Daoy (cell line): ENCODE data around the gene CLK4. TPM values are rescaled to one million over a fixed set of nuclear protein-coding genes. Genes with fewer than 3 reads are reported as not detected.

Source experiments
- DNase-seq: peaks from one replicate; pipeline ENCODE4 v3.0.0-alpha.2; 2015; ENCODE audit warnings: low read depth
- total RNA-seq: library from RNA; depleted of rRNA; stranded (reverse); fragments of >200 nt; shearing (Covaris generic); gene quantifications from 2 replicates; pipeline ENCODE4 v1.2.3, GENCODE V29; 2014

Gene CLK4
- total RNA-seq, 1 experiment from 2014 or later, result 9.8 TPM

DNA sequence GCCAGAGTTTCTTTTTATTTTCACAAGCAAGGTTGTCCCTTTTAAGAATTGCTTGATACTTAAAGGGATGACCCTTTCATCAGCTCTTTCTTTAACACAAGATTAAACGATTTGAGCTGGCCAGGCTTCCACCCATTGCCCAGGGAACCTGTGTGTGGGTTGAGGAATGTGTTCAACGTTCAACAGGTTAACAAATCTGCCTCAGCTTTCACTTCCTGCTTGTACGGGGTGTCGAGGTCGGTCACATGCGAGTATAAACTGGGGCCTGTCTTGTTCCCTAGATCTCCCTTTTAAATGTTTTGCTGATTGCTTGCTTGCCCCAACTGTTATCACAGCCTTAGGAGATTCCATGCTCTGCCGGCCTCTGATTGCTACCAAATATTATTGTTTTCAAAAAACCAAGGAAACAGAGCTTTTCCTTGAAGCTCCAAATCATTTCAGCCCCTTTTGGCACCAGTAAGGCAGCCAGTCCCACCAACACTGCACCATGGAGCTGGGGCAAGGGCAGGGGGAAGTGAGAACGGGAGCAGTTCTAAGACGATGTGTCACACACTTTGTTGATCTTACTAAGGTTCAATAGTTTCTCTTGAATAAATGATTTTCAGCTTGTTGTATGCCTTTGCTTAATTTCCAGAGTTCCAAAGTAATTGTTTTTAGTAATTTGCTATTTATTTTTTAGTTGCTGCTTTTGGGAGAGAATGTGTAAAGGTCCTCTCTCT lies 10.7 kb upstream of the CLK4 start:
- DNase-seq, result no peak

DNA sequence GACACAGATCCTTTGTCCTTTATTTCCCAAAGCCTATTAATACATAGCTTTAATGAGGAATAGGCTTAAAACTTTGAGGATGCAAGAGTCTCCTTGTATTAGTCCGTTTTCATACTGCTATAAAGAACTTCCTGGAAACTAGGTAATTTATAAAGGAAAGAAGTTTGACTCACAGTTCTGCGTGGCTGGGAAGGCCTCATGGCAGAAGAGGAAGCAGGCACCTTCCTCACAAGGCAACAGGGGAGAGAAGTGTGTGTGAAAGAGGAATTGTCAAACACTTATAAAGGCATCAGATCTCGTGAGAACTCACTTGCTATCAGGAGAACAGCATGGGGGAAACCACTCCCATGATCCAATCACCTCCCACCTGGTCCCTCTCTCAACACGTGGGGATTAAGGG lies 5.4 kb upstream of the CLK4 start:
- DNase-seq, result no peak

DNA sequence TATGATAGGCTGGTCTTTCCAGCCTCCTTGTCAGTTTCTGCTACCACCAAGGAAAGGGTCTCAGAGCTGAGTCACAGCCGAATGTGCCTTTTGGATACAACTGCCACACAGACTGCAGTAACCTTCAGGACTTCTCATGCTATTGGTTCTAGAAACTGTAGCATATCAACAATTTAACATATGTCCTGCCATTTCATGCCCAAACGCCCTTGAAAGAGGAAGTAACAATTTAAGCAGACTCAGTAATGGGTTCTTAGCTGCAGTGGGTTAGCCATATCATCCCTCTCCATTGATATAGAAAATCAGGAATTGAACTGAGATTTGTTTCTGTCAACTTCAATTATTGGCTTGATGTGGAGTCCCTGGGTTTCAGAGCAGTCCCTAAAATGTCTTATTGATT lies 4.1 kb upstream of the CLK4 start:
- DNase-seq, result no peak

DNA sequence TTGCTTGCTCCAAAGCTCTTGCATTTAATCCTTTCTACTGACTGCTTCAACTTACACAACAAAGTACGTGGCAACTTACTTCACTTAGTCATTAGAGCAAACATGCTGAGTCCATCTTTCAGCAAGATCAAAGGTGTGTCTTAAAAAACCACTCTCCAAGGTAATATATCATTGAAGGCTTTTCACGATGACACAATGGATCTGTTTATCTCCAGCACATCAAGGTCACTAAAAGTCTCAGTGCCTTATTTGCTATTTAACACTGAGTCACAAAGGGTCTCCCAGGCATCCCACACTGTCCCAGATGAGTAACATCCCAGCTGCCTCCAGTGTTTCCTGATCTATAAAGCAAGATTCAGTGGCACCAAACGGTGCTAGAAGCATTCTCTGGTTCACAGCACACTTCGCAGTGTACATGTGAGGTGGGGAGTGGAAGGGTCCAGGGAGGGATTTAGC lies 3.7 kb upstream of the CLK4 start:
- peak; percentile 55 for DNase-seq

DNA sequence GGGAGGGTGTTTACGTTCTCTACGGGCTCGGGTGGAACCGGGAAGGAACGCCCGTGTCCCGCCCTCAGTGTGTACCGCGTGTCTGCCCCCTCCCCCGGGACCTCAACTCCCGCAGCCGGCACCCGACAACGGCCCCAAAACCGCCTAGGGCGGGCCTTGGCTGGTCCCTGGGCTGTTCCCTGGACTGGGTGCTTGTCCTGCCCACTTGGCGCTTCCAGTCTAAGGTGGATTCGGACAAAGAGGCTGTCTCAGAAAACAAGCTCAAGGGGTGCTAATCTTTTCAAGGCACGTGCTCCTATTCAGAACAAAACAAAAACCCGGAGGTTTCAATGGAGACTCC lies 379 bp upstream of the CLK4 start:
- DNase-seq, result no peak

DNA sequence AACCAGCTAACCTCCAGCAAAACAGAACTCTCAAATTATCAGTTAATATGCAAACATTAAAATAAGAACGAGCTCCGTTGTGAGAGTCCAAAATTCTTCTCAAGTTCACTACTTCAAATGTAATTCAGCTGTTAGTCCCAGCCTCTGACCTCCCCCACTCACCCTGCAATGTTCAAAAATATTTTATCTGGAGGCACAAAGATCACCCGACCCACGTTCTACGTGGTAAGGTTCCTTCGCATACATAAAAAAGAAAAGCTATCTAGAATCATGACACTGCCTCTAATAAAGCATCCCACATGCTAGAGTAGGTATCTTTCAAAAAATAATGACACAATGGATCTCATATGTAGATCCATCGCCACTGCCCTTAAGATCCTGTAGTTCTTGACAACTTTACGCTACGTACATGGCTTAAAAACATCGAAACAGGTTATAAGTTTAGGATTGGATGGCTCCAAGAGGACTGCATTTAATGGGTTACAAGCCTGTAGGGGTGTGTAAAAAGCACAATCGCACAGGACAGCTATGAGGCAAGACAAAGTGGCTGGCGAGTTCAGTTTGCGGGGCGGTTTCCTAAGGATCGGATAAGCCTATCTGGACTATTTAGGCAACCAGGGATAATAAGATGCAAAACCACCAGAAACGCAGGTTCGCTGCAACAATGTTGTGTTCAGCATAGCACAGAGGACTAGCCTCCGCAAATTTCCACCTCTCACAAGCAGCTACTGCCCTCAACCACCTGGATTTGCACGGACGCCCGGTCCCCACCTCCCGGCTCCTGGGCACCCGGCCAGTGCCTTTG lies 969 bp downstream of the CLK4 start:
- no peak for DNase-seq

DNA sequence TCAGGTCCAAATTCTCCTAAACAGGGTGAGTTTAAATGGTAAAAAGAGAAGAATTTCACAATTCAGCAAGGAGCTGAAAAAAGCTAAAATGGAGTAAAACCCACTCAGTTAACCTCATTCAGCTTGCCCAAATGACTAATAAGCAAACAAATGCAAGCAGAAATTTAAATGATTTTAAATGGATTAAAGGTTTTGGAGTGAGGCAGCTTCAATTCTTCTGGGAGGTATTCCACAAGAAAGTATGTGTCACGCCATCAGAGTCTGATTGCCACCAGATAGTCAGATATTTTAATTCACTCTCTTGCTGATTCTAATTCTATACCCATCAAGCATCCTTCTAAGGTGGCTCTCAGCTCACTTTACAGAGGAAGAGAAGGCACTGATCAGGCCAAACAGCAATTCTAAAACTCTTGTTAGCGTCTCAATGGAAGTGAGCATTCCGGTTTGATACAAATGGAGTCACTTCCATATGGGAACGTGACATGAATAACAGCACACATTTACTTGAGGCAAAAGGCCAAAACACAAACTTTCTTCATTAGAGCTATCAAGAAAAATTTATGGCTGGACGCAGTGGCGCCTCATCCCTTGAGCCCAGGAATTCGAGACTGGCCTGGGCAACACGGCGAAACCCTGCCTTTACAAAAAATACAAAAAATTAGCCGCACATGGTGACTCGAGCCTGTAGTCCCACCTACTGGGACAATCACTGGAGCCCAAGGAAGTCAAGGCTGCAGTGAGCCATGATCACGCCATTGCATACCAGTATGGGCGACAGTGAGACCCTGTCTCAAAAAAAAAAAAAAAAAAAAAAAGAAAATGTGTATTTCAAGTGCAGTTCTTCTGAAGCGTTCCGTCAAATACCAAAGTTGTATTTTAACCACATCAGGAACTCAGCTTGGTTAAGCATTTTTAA lies 2.0 kb downstream of the CLK4 start:
- DNase-seq, result peak; percentile 48

DNA sequence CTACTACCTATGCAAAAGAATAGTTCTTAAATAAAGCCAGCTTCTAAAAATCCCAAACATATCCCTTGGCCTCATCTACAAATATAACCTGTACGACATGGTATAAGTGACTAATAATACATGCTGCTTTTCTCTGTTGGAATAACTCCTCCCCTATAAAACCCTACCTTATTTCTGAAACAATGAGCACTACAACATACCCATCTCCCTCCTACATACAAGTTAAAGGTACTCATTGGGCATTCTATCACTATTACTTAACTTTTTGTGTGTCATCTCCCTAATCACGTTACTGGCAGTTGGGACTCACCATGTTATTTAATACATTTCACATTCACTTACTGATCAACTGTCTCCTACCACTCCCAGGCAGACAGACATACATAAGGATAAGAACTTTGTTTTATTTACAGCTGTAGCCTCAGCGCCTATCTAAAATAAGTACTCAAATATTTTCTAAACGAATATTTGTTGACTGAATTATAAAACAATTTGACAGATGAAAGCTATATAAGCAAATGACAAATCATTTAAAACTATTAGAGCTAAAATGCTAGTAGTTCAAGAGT lies 4.1 kb downstream of the CLK4 start:
- no peak for DNase-seq

DNA sequence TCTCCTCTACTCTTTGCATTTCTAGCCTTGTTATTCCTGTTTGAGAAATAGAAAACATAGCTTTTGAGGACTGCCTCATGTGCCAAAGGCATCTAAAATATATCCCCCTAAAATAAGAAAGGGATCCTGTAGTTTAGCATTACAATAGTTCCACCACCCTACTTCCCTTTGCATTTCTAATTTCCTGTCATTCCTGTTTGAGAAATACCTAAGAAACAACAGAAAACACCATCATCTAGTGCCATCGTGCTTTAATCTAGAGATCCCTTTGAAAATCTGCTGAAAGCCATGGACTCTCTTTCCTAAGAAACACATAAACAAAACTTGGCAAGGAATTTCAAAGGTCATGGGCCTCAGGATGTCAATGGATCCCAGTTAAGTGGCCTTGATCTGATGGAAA lies 7.5 kb downstream of the CLK4 start:
- no peak for DNase-seq

DNA sequence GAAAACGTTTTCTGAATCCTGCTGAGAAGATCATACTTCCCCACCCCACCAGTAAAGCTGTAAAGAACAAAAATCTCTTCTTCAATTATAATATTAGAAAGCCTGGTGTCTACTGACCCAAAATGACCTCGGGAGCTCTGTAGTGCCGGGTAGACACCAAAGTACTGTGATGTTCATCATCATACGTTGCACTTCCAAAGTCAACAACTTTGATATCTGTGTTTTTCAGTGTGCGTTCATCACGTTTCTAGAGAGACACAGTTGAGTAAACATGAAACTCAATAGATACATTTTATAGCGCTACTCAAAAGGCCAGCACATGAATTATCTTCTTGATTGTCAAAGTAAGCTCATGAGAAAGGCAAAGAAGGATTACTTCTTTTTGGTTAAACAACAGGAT lies 14.6 kb downstream of the CLK4 start:
- DNase-seq, result no peak

DNA sequence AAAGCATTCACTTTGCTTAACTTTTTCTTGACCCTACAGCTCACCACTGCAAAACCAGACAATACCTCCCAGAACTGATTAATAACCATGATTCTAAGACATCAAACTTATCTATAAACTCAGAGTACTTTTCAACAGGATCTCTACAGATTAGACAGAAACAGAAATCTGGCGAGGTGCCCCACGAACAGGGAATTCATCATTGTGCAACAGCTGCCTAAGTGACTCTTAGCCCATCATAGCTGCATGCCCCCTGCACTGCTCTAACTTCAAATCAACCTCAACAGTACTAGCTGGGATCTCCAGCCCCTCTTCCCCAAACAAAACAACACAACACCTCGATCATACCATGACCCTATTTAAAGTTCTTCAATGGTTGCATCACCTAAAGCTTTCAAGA lies 20.6 kb downstream of the CLK4 start:
- DNase-seq, result no peak

DNA sequence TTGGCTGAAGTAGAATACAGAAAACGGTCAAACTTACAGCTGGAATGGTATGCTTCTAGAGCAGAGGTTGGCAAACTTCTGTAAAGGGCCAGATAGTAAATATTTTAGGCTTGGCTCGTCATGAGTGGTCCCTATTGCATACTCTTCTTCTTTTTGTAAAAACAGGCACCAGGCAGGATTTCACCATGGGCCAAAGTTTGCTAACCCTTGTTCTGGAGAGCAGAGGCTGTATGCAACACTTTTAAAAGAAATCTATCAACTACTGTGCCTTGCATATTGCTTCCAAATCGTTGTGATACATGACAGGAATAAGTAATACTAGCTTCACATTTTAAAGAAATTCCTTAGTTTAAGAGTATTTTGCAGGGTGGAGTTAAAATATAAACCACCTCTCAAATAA lies 21.1 kb downstream of the CLK4 start:
- no peak for DNase-seq

DNA sequence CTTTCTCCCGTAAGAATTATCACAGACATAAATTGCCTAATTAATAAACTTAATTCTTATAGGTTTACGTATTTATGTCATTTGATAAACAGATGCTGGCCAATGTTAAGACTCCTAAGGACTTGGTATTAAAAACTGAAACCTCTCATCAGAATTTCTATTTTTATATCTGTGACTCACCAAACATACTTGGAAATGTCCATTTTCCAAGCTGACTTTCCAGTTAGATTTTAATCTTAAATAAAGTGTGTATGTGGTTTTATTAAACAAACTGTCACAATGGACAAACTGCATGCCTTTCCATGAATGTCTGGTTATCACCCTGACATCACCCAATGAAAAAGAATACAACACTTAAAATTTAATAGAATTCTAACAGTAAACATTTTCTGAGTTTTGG lies 24.1 kb downstream of the CLK4 start:
- no peak for DNase-seq

DNA sequence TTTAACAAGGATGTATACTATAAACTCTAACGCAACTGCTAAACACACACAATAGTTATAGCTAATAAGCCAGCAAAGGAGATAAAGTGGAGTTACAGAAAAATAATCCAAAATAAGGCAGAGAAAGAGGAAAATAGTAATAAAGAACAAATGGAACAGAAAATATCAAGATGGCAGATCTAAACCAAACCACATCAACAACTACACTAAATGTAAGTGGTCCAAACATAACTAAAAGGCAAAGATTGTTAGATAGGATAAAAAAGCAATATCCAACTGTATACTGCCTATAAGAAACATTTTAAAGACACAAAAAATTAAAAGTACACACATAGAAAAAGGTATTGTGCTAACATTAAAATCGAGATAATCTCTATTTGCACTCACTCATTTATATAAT lies 31.1 kb downstream of the CLK4 start:
- DNase-seq, result no peak

DNA sequence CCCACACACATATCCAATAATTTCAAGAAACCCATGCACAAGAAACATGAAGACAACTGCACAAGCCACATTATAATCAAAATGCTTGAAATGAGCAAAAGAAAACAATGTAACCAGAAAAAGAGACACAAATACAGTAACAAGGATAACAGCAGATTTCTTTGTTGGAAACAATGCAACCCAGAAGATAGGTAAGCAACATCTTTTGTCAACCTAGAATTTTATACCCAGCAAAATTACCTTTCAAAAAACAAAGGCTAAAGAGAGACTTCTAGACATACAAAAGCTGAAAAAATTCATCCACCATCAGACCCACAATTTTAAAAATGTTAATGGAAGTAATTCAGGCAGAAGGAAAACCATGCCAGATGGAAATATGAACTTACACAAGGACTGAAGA lies 31.7 kb downstream of the CLK4 start:
- DNase-seq, result no peak

DNA sequence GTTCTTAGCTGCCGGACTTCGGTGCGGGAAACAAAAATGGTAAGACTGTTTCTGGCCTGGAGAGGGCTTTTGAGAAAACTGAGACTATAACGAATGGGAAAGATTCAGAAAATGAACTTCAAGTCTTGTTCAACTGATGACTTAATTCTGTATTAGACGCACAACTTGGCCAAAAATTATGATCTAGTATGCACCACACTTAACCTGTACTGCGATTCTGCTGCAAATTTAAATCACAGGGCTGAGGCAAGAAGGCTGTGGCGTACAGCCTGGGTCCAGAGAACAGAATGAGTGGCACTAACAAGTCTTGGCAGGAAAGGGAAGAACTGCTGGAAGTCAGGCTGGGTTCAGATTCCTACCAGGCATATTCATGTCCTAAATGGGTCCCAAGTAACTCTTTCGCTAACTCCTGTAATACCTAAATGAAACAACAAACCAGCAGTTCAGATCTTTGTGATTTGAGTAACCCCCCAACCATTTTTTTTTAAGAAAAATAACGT lies 35.9 kb downstream of the CLK4 start:
- no peak for DNase-seq

DNA sequence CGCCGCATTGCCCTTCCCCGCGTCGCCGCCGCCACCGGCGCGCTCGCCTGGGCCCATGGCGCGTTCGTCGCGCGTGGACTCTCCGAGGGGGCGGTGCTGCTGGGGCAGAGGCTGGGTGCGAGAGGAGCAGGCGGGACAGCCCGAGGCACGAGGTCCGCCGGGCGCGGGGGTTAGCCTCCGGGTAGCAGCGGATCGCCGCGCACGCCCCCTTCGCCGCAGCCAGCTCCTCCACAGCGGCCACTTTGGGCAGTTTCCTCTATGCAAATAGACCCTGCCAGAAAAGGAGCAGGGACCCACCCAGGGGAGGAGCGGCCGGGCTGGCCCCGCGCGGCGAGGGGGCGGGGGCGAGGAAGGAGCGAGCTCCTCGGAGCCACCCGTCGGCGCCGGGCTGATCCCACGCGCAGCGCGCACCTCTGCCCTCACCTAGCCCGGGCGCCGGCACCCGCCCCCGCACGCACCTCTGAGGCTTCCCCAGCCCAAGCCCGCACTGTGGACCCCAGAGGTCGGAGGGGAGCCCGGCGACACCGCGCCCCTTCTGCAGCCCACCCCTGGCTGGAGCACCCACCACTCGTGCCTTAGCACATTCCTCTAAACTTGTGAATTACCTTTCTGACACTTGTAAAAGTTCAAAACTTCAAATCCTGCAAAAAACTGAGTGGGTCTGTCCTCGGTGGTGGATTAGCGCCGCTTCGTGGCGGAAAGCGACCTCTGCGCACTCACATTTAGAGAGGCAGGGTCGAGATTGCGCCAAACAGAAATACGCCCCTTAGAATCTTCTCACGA lies 36.5 kb downstream of the CLK4 start, which contains the start of gene COL23A1:
Gene COL23A1 (minus strand): TSS at position 253 of the 783 bp plus-strand sequence.
- DNase-seq, result peak; percentile 83

DNA sequence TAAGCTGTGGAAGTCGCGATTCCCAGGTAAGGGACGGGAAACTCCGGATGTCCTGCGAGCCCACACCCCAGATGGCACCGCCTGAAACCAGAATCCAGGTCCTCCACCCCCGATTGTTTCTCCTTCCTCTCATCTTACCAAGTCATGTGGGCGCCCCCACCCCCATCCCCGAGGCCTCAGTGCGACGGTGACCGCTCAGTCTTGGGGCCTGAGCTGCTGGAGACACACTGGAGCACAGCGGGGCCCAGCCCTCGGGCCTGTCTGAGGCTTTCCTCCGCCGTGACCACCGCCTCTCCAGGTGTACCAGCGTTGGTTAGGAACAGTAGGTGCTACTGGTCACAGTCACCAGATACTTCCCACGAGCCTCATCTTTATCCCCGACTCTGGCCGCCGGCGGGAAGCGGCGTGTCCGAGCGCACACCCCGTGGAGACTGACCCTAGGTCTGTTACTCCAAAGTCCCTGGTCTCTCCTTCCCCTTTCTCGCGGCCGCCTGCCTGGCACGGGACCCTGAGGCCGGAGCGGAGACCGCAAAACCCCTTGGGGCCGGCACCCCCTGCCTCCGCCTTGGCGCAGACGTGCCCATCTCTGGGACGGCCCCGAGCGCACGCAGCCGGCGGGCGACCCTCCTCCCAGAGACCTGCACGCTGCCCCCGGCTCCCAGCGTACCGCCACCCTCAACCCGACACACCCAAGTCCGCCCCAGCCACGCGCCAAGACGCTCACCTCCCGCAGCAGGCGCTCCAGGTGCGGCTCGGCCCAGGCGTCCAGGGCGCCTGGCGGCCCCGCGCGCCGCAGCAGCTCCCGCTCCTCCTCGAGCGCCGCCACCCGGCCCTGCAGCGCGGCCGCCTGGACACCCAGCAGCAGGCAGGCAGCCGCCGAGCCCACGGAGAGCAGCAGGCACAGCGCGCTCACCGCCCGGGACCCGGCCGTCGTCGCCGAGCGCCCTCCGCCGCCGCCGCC lies 37.4 kb downstream of the CLK4 start:
- DNase-seq, result peak; percentile 75

DNA sequence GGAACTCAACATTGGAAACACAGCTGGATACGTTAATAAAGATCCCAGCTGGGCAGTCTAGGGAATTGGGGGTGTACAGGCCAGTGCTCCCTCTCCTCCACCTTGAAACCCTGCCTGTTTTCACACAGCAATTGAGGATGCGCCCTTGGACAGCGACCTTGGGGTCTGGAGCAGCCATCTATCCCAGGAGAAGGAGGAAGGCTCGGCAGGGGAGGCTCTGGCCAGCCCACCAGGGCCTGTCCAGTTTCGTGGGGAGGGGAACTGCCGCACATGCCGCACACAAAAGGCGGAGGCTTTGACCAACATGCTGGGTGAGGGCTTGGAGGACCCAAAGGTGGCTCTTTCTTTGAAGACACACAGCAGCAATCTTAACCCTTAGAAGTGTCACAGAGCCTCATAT lies 38.1 kb downstream of the CLK4 start:
- no peak for DNase-seq
